Uterus (tissue), 2 donors: ENCODE measurements around the gene KLF13.

ENCODE experiments used
- POLR2A ChIP-seq, 2 donors: fragments of 450-650 bp; IDR thresholded peaks; one replicate each; pipeline ENCODE4 v1.6.1; 2016; ENCODE audit warnings: antibody characterized with exemption in 2 of 2, mild to moderate bottlenecking in 1 of 2, moderate library complexity in 1 of 2
- TF ChIP-seq, protein P1 (sequence below), 4 experiments: fragments of 200-600 bp in 2 of 4; fragments of 450-650 bp in 2 of 4; sonication (generic) in 2 of 4; IDR thresholded peaks; one replicate each; pipeline ENCODE4 v1.5.1; 2016 to 2019; ENCODE audit warnings: antibody characterized with exemption in 4 of 4, mild to moderate bottlenecking in 2 of 4, moderate library complexity in 1 of 4

GRCh38 chr15:31296646-31297574, 29.7 kb upstream of the KLF13 start:
- TF ChIP-seq, protein P1, sequence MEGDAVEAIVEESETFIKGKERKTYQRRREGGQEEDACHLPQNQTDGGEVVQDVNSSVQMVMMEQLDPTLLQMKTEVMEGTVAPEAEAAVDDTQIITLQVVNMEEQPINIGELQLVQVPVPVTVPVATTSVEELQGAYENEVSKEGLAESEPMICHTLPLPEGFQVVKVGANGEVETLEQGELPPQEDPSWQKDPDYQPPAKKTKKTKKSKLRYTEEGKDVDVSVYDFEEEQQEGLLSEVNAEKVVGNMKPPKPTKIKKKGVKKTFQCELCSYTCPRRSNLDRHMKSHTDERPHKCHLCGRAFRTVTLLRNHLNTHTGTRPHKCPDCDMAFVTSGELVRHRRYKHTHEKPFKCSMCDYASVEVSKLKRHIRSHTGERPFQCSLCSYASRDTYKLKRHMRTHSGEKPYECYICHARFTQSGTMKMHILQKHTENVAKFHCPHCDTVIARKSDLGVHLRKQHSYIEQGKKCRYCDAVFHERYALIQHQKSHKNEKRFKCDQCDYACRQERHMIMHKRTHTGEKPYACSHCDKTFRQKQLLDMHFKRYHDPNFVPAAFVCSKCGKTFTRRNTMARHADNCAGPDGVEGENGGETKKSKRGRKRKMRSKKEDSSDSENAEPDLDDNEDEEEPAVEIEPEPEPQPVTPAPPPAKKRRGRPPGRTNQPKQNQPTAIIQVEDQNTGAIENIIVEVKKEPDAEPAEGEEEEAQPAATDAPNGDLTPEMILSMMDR (IDR thresholded peaks at IDR 0.05) = no peak
- TF ChIP-seq POLR2A (IDR thresholded peaks at IDR 0.05) = no peak
